COLO668 (cell line): ENCODE results near the gene VPS18.

ENCODE experiments used
- DNase-seq: peaks from one replicate; lab custom pipeline; 2025; ENCODE audit not compliant: unreplicated experiment; lab: John Stamatoyannopoulos, UW

The VPS18 gene

GRCh38 chr15:40900256-40901052 is 6.2 kb downstream of the VPS18 start:
- DNase-seq, result no peak

- no peak for DNase-seq
These were observed 6.8 kb downstream of the VPS18 start for GRCh38 chr15:40901053-40901443.

- DNase-seq, result no peak
These were observed 8.6 kb downstream of the VPS18 start for GRCh38 chr15:40902605-40903561.

GRCh38 chr15:40904552-40905201 is 10.4 kb downstream of the VPS18 start:
- no peak for DNase-seq

- DNase-seq, result peak; percentile 98
These were observed 12.1 kb downstream of the VPS18 start for GRCh38 chr15:40906091-40906990.

GRCh38 chr15:40906991-40907802 is 12.9 kb downstream of the VPS18 start:
- DNase-seq, result peak; percentile 93

GRCh38 chr15:40908095-40908494 is 13.8 kb downstream of the VPS18 start:
- DNase-seq, result peak; percentile 68

GRCh38 chr15:40909662-40910630 is 15.7 kb downstream of the VPS18 start:
- peak; percentile 37 for DNase-seq

GRCh38 chr15:40911141-40911540 is 16.9 kb downstream of the VPS18 start:
- peak; percentile 64 for DNase-seq

- no peak for DNase-seq
These were observed 17.4 kb downstream of the VPS18 start for GRCh38 chr15:40911693-40912092.

- no peak for DNase-seq
These were observed 18.2 kb downstream of the VPS18 start for GRCh38 chr15:40912478-40912877.

- no peak for DNase-seq
These were observed 19.8 kb downstream of the VPS18 start for GRCh38 chr15:40914013-40914412.

- no peak for DNase-seq
These were observed 20.2 kb downstream of the VPS18 start for GRCh38 chr15:40914486-40914885.

GRCh38 chr15:40915116-40915661 is 20.9 kb downstream of the VPS18 start:
- DNase-seq, result no peak

- DNase-seq, result no peak
These were observed 21.4 kb downstream of the VPS18 start for GRCh38 chr15:40915679-40916078.

- no peak for DNase-seq
These were observed 23.3 kb downstream of the VPS18 start for GRCh38 chr15:40917585-40917984.

GRCh38 chr15:40918146-40918798 is 24.0 kb downstream of the VPS18 start:
- DNase-seq, result peak; percentile 63
